H1 (cell line): ENCODE measurements around the gene UBE2K. TPM values are rescaled to one million over a fixed set of nuclear protein-coding genes. Genes with fewer than 3 reads are reported as not detected.

Source experiments
- CTCF ChIA-PET: fragments of 300-600 bp; sonication (Branson Sonifier 250); formaldehyde crosslinking; loops from one replicate; lab custom pipeline; 2021; ENCODE audit not compliant: partially characterized antibody; lab: Charles Lee
- POLR2A ChIA-PET: fragments of 300-600 bp; sonication (Branson Sonifier 250); formaldehyde crosslinking; loops from one replicate; lab custom pipeline; 2021; ENCODE audit warnings: inconsistent platforms; ENCODE audit not compliant: partially characterized antibody; lab: Charles Lee
- DNase-seq, 2 experiments: peaks; one replicate each; pipeline versions ENCODE4 v3.0.0 to v3.0.0-alpha.2; 2010 to 2022; ENCODE audit warnings: low spot score in 2 of 2, low read depth in 1 of 2, mixed read lengths in 1 of 2
- FAIRE-seq: peaks from 2 replicates; lab custom pipeline; 2011; peaks lifted over from hg19 to GRCh38; lab: Jason Lieb, UNC
- H2AFZ ChIP-seq: 2 replicates; pipeline ENCODE4 v1.8.1; 2012; ENCODE audit warnings: low read length, inconsistent platforms
- H2AK5ac ChIP-seq: 2 replicates; pipeline ENCODE4 v1.6.1; 2013; ENCODE audit warnings: low read depth, low read length
- H2BK120ac ChIP-seq: replicated peaks from 2 replicates; pipeline ENCODE3; 2013; ENCODE audit warnings: low read depth, low read length, inconsistent platforms
- H2BK12ac ChIP-seq: 2 replicates; pipeline ENCODE4 v1.6.1; 2013; ENCODE audit warnings: low read depth, low read length
- H2BK15ac ChIP-seq: 2 replicates; pipeline ENCODE4 v1.6.1; 2013; ENCODE audit warnings: low read length
- H2BK20ac ChIP-seq: 2 replicates; pipeline ENCODE4 v1.6.1; 2013; ENCODE audit warnings: low read length
- H2BK5ac ChIP-seq: 2 replicates; pipeline ENCODE4 v1.6.1; 2013; ENCODE audit warnings: low read depth, low read length
- H3K14ac ChIP-seq: 2 replicates; pipeline ENCODE4 v1.6.1; 2013; ENCODE audit warnings: inconsistent platforms; ENCODE audit not compliant: insufficient read length
- H3K18ac ChIP-seq: 2 replicates; pipeline ENCODE4 v1.6.1; 2013; ENCODE audit warnings: low read length; ENCODE audit errors: extremely low read depth
- H3K23ac ChIP-seq: 2 replicates; pipeline ENCODE4 v1.6.1; 2013; ENCODE audit warnings: inconsistent platforms; ENCODE audit not compliant: insufficient read length
- H3K23me2 ChIP-seq: 2 replicates; pipeline ENCODE4 v1.6.1; 2013; ENCODE audit warnings: low read depth, low read length
- H3K27ac ChIP-seq: 2 replicates; pipeline ENCODE4 v1.6.1; 2011; ENCODE audit warnings: low read depth, low read length, inconsistent platforms
- H3K27me3 ChIP-seq, 4 experiments: replicated peaks in 1 of 4; 1 replicate in 1 of 4; 2 replicates in 3 of 4; pipeline versions ENCODE4 v1.6.1 to v1.8.1; 2011 to 2013; ENCODE audit warnings: low read length in 3 of 4, mild to moderate bottlenecking in 3 of 4, inconsistent platforms in 2 of 4, mixed read lengths in 2 of 4, moderate library complexity in 1 of 4; ENCODE audit not compliant: control insufficient read depth in 3 of 4, insufficient read depth in 3 of 4; ENCODE audit errors: extremely low read depth in 1 of 4
- H3K36me3 ChIP-seq, 4 experiments: 2 replicates each; pipeline versions ENCODE4 v1.6.1 to v1.8.1; 2011 to 2013; ENCODE audit warnings: mild to moderate bottlenecking in 4 of 4, low read length in 3 of 4, moderate library complexity in 2 of 4, control low read depth in 1 of 4, inconsistent platforms in 1 of 4; ENCODE audit not compliant: insufficient read depth in 4 of 4, control insufficient read depth in 2 of 4
- H3K4ac ChIP-seq: replicated peaks from 2 replicates; pipeline ENCODE3; 2013; ENCODE audit warnings: low read length, low read depth, mixed read lengths, inconsistent platforms; ENCODE audit not compliant: insufficient read length
- H3K4me1 ChIP-seq, 4 experiments: replicated peaks in 1 of 4; 1 replicate in 1 of 4; 2 replicates in 3 of 4; pipeline versions ENCODE4 v1.6.1 to v1.8.1; 2011 to 2013; ENCODE audit warnings: low read length in 3 of 4, inconsistent platforms in 2 of 4, mixed read lengths in 1 of 4; ENCODE audit not compliant: insufficient read depth in 4 of 4, control insufficient read depth in 3 of 4
- H3K4me2 ChIP-seq, 2 experiments: 2 replicates each; pipeline versions ENCODE4 v1.6.1 to v1.8.1; 2011 to 2013; ENCODE audit warnings: low read depth in 2 of 2, low read length in 2 of 2, control low read depth in 1 of 2, inconsistent platforms in 1 of 2, mild to moderate bottlenecking in 1 of 2; ENCODE audit not compliant: insufficient read depth in 1 of 2
- H3K4me3 ChIP-seq, 4 experiments: fragments of 200-600, 300-600 bp in 1 of 4; sonication (generic), shearing (Covaris generic), sonication (Bioruptor Twin) in 1 of 4; 2 replicates each; pipeline versions ENCODE4 v1.5.1 to v1.8.1; 2011 to 2016; ENCODE audit warnings: low read length in 4 of 4, low read depth in 3 of 4, control low read depth in 2 of 4, inconsistent platforms in 2 of 4, mild to moderate bottlenecking in 2 of 4, mixed read lengths in 1 of 4, moderate library complexity in 1 of 4; ENCODE audit not compliant: insufficient read depth in 2 of 4; ENCODE audit errors: extremely low read depth in 1 of 4
- H3K56ac ChIP-seq: replicated peaks from 2 replicates; pipeline ENCODE3; 2013; ENCODE audit warnings: low read depth, mild to moderate bottlenecking, mixed read lengths, low read length, inconsistent platforms; ENCODE audit not compliant: insufficient read length
- H3K79me1 ChIP-seq: 2 replicates; pipeline ENCODE4 v1.6.1; 2013; ENCODE audit warnings: low read depth, low read length, control low read depth
- H3K79me2 ChIP-seq, 2 experiments: 2 replicates each; pipeline versions ENCODE4 v1.6.1 to v1.8.1; 2012 to 2013; ENCODE audit warnings: low read length in 2 of 2, mild to moderate bottlenecking in 2 of 2, inconsistent platforms in 1 of 2; ENCODE audit not compliant: insufficient read depth in 2 of 2, control insufficient read depth in 1 of 2
- H3K9ac ChIP-seq, 4 experiments: replicated peaks in 1 of 4; 1 replicate in 1 of 4; 2 replicates in 3 of 4; pipeline versions ENCODE4 v1.6.1 to v1.8.1; 2011 to 2013; ENCODE audit warnings: low read depth in 3 of 4, low read length in 3 of 4, control low read depth in 2 of 4, mild to moderate bottlenecking in 2 of 4, moderate library complexity in 2 of 4, inconsistent platforms in 1 of 4; ENCODE audit errors: extremely low read depth in 1 of 4
- H3K9me3 ChIP-seq, 2 experiments: 2 replicates each; pipeline versions ENCODE4 v1.6.1 to v1.8.1; 2012 to 2013; ENCODE audit warnings: mild to moderate bottlenecking in 2 of 2, moderate library complexity in 2 of 2, control low read depth in 1 of 2, inconsistent platforms in 1 of 2, low read depth in 1 of 2, low read length in 1 of 2, mixed read lengths in 1 of 2; ENCODE audit not compliant: insufficient read depth in 2 of 2
- H4K20me1 ChIP-seq, 2 experiments: replicated peaks in 1 of 2; 2 replicates each; pipeline versions ENCODE3 to v1.8.1; 2011 to 2013; ENCODE audit warnings: inconsistent platforms in 2 of 2, low read length in 2 of 2, mild to moderate bottlenecking in 1 of 2; ENCODE audit not compliant: insufficient read depth in 2 of 2, control insufficient read depth in 1 of 2
- H4K5ac ChIP-seq: 2 replicates; pipeline ENCODE4 v1.6.1; 2013; ENCODE audit warnings: low read length, low read depth, mixed read lengths, inconsistent platforms; ENCODE audit not compliant: insufficient read length
- H4K8ac ChIP-seq: 2 replicates; pipeline ENCODE4 v1.8.0; 2013; ENCODE audit warnings: mild to moderate bottlenecking, moderate library complexity, low read length, inconsistent platforms; ENCODE audit not compliant: insufficient read depth; ENCODE audit errors: extremely low read depth
- H4K91ac ChIP-seq: replicated peaks from 2 replicates; pipeline ENCODE3; 2013; ENCODE audit warnings: low read length, mixed read lengths, inconsistent platforms; ENCODE audit not compliant: insufficient read length
- BCL11A ChIP-seq, 2 experiments: IDR thresholded peaks; one replicate each; pipeline ENCODE4 v1.6.1; 2011; ENCODE audit warnings: low read depth in 2 of 2, low read length in 2 of 2, mild to moderate bottlenecking in 2 of 2
- CBX5 ChIP-seq: fragments of 300-800, 300-1000 bp; sonication (generic); IDR thresholded peaks from 2 replicates; pipeline ENCODE4 v1.7.1; 2016; ENCODE audit warnings: antibody characterized with exemption, low read length, low read depth
- GABPA ChIP-seq: IDR thresholded peaks from 2 replicates; pipeline ENCODE4 v1.6.1; 2011; ENCODE audit warnings: mild to moderate bottlenecking, low read length, moderate library complexity, borderline replicate concordance; ENCODE audit not compliant: insufficient read depth
- HDAC6 ChIP-seq: IDR thresholded peaks from one replicate; pipeline ENCODE4 v1.7.1; 2012; ENCODE audit warnings: low read depth, mild to moderate bottlenecking, inconsistent platforms, low read length, moderate library complexity
- KDM4A ChIP-seq: IDR thresholded peaks from one replicate; pipeline ENCODE4 v1.7.1; 2012; ENCODE audit warnings: low read depth, mild to moderate bottlenecking, moderate library complexity, low read length, inconsistent platforms; ENCODE audit not compliant: severe bottlenecking
- NRF1 ChIP-seq: IDR thresholded peaks from 2 replicates; pipeline ENCODE4 v1.6.1; 2011; ENCODE audit warnings: mild to moderate bottlenecking, low read depth, low read length, improper control_type of control experiment
- POU5F1 ChIP-seq: IDR thresholded peaks from 2 replicates; pipeline ENCODE4 v1.6.1; 2011; ENCODE audit warnings: low read depth, mild to moderate bottlenecking, low read length, moderate library complexity
- SIX5 ChIP-seq: IDR thresholded peaks from 2 replicates; pipeline ENCODE4 v1.6.1; 2011; ENCODE audit warnings: mild to moderate bottlenecking, low read depth, low read length
- SP1 ChIP-seq: IDR thresholded peaks from 2 replicates; pipeline ENCODE4 v1.6.1; 2011; ENCODE audit warnings: low read depth, low read length
- TEAD4 ChIP-seq: IDR thresholded peaks from 2 replicates; pipeline ENCODE4 v1.6.1; 2012; ENCODE audit warnings: low read depth, low read length, inconsistent platforms, mixed read lengths
- polyA plus RNA-seq, 7 experiments: library from polyadenylated mRNA; depleted of rRNA in 3 of 7; stranded (reverse) in 5 of 7; unstranded in 2 of 7; fragments of >200 nt in 5 of 7; fragments of 200-250 nt in 2 of 7; gene quantifications; 1 replicate in 5 of 7; 2 replicates in 1 of 7; 4 replicates in 1 of 7; pipeline versions ENCODE4 v1.2.1 to v1.2.3, GENCODE V29; 2011 to 2013; ENCODE audit warnings: missing spikeins in 2 of 7, mixed read lengths in 2 of 7
- total RNA-seq: library from RNA; stranded (reverse); fragmentation: NEBNext Ultra II Directional; extraction: Animal tissue kit (Norgen Biotek cat#: 25700); gene quantifications from 2 replicates; pipeline ENCODE4 v1.2.1, GENCODE V29; 2021

The UBE2K gene
- total and polyA plus RNA-seq, 2 of the 8 experiments (the other 6 are each of a cell fraction or from before 2014, with no cell fraction given): 53.6 to 174 TPM

GRCh38 chr4:39655211-39655610 is 42.7 kb upstream of the UBE2K start:
- no peak overlapping the region for H3K4me2 ChIP-seq
- H3K9me3 ChIP-seq: no peaks in the 10 kb centered on the region
- H3K9ac ChIP-seq: no peak overlapping the region
- H4K5ac ChIP-seq: no peak overlapping the region
- H3K79me1 ChIP-seq: no peaks in the 10 kb centered on the region
- H3K14ac ChIP-seq: no peak overlapping the region
- ChIA-PET CTCF (no interaction called here), POLR2A (no interaction called here)
- no peak overlapping the region for H3K23ac ChIP-seq
- H3K27ac ChIP-seq: no peak overlapping the region
- no peaks in the 10 kb centered on the region for H3K23me2 ChIP-seq
- H2AFZ ChIP-seq: no peak overlapping the region
- H2BK5ac ChIP-seq: no peak overlapping the region
- no peak overlapping the region for H3K18ac ChIP-seq
- FAIRE-seq: no peak
- no peaks in the 10 kb centered on the region for H3K79me2 ChIP-seq
- DNase-seq: no peak
- H3K27me3 ChIP-seq: no peaks in the 10 kb centered on the region
- no peaks in the 10 kb centered on the region for H3K36me3 ChIP-seq
- no peak overlapping the region for H2BK120ac ChIP-seq
- no peak overlapping the region for H3K4ac ChIP-seq
- no peak overlapping the region for H4K8ac ChIP-seq
- H3K4me1 ChIP-seq: no peaks in the 10 kb centered on the region
- TF ChIP-seq HDAC6: no peak
- TF ChIP-seq CBX5: no peak
- TF ChIP-seq SP1: no peak
- TF ChIP-seq NRF1: no peak
- no peak for TF ChIP-seq TEAD4
- TF ChIP-seq GABPA: no peak
- TF ChIP-seq SIX5: no peak
- TF ChIP-seq POU5F1: no peak
- TF ChIP-seq BCL11A (IDR thresholded peaks at IDR 0.05; ENCODE audit: low read depth in 2 of 2, low read length in 2 of 2): no peak
- no peak for TF ChIP-seq KDM4A
- H2AK5ac ChIP-seq: no peak overlapping the region
- H4K91ac ChIP-seq: no peak overlapping the region
- no peaks in the 10 kb centered on the region for H4K20me1 ChIP-seq
- no peak overlapping the region for H2BK20ac ChIP-seq
- no peak overlapping the region for H3K4me3 ChIP-seq
- no peak overlapping the region for H3K56ac ChIP-seq
- H2BK15ac ChIP-seq: no peak overlapping the region
- H2BK12ac ChIP-seq: no peak overlapping the region
